KMS-11 (cell line): ENCODE measurements around the gene HTRA1.

Experiments used
- H2AFZ ChIP-seq: fragments of 200-600 bp; sonication (generic); 2 replicates; pipeline ENCODE4 v1.6.1; 2016; ENCODE audit warnings: antibody characterized with exemption, mixed run types, low read depth
- H3K27ac ChIP-seq: fragments of 200-600 bp; sonication (generic); 2 replicates; pipeline ENCODE4 v1.6.1; 2016; ENCODE audit warnings: mild to moderate bottlenecking, mixed run types
- H3K27me3 ChIP-seq: fragments of 200-600 bp; sonication (generic); 2 replicates; pipeline ENCODE4 v1.6.1; 2017; ENCODE audit warnings: mild to moderate bottlenecking, low read depth, mixed run types, moderate library complexity; ENCODE audit not compliant: insufficient read depth
- H3K36me3 ChIP-seq: fragments of 200-600 bp; sonication (generic); 2 replicates; pipeline ENCODE4 v1.6.1; 2017; ENCODE audit warnings: mild to moderate bottlenecking, mixed run types; ENCODE audit not compliant: insufficient read depth
- H3K4me1 ChIP-seq: fragments of 200-600 bp; sonication (generic); 2 replicates; pipeline ENCODE4 v1.6.1; 2016; ENCODE audit warnings: mild to moderate bottlenecking, low read depth, mixed run types; ENCODE audit not compliant: poor library complexity, severe bottlenecking
- H3K4me2 ChIP-seq: fragments of 200-600 bp; sonication (generic); 2 replicates; pipeline ENCODE4 v1.7.0; 2016; ENCODE audit warnings: mild to moderate bottlenecking, mixed run types
- H3K4me3 ChIP-seq: fragments of 200-600 bp; sonication (generic); IDR thresholded peaks from 2 replicates; pipeline ENCODE4 v1.6.1; 2017; ENCODE audit warnings: low read depth, low read length, mixed read lengths; ENCODE audit not compliant: insufficient read depth
- H3K79me2 ChIP-seq: fragments of 200-600 bp; sonication (generic); 2 replicates; pipeline ENCODE4 v1.6.1; 2016; ENCODE audit warnings: low read depth, mixed run types; ENCODE audit not compliant: insufficient read depth
- H3K9ac ChIP-seq: fragments of 200-600 bp; sonication (generic); 2 replicates; pipeline ENCODE4 v1.6.1; 2016; ENCODE audit warnings: mild to moderate bottlenecking, mixed run types
- H4K20me1 ChIP-seq: fragments of 200-600 bp; sonication (generic); 2 replicates; pipeline ENCODE4 v1.6.1; 2016; ENCODE audit warnings: mild to moderate bottlenecking, mixed run types; ENCODE audit not compliant: insufficient read depth
- CTCF ChIP-seq: fragments of 200-600 bp; sonication (generic); conservative IDR thresholded peaks from 2 replicates; pipeline ENCODE4 v1.6.1; 2017; ENCODE audit warnings: low read depth, mild to moderate bottlenecking, antibody characterized with exemption, low read length, moderate library complexity, mixed read lengths

The HTRA1 gene

DNA sequence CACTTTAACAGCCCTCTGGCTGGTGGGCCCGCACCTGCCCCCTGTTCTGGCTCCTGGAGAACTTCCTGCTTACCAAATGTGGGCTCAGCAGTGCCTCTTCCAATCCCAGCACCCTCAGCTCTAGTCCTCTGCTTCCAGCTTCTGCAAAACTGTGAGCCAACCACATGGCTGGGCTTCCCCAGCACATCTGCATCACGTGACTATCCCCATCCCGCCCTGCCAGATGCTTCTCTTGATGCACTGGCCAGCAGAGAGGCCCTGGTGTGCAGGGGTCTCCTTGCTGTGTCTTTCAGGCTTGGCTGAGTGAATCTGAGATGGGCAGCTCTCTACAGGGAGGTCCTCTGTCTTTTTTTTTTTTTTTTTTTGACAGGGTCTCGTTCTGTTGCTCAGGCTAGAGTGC lies 55.4 kb downstream of the HTRA1 start:
- no peak for TF ChIP-seq CTCF
- no peaks in the 10 kb centered on the region for H3K79me2 ChIP-seq

GRCh38 chr10:122519144-122519543 lies 57.8 kb downstream of the HTRA1 start:
- H3K4me1 ChIP-seq = no peaks in the 10 kb centered on the region

More for the DNA sequence above, 55.4 kb downstream of the HTRA1 start:
- H3K27me3 ChIP-seq = no peaks in the 10 kb centered on the region
- no peaks in the 10 kb centered on the region for H4K20me1 ChIP-seq
- no peak overlapping the region for H3K4me3 ChIP-seq
- no peak overlapping the region for H3K4me2 ChIP-seq
- no peaks in the 10 kb centered on the region for H3K4me1 ChIP-seq
- H2AFZ ChIP-seq = no peak overlapping the region
- no peak overlapping the region for H3K9ac ChIP-seq
- H3K36me3 ChIP-seq = no peaks in the 10 kb centered on the region
- H3K27ac ChIP-seq = no peak overlapping the region

GRCh38 chr10:122519873-122520272 lies 58.5 kb downstream of the HTRA1 start:
- no peaks in the 10 kb centered on the region for H4K20me1 ChIP-seq
- no peak overlapping the region for H3K4me2 ChIP-seq
- no peaks in the 10 kb centered on the region for H3K27me3 ChIP-seq
- H3K36me3 ChIP-seq = no peaks in the 10 kb centered on the region
- no peak overlapping the region for H2AFZ ChIP-seq
- TF ChIP-seq CTCF = no peak
- no peaks in the 10 kb centered on the region for H3K4me1 ChIP-seq
- H3K79me2 ChIP-seq = no peaks in the 10 kb centered on the region
- no peak overlapping the region for H3K27ac ChIP-seq
- H3K9ac ChIP-seq = no peak overlapping the region
- H3K4me3 ChIP-seq = no peak overlapping the region

More at GRCh38 chr10:122519144-122519543, 57.8 kb downstream of the HTRA1 start:
- no peak for TF ChIP-seq CTCF
- Histone ChIP-seq H3K79me2 (no peaks in the 10 kb centered on the region), H2AFZ (no peak overlapping the region), H3K4me2 (no peak overlapping the region), H3K9ac (no peak overlapping the region), H3K27me3 (no peaks in the 10 kb centered on the region), H3K4me3 (no peak overlapping the region), H3K27ac (no peak overlapping the region), H4K20me1 (no peaks in the 10 kb centered on the region), H3K36me3 (no peaks in the 10 kb centered on the region)

DNA sequence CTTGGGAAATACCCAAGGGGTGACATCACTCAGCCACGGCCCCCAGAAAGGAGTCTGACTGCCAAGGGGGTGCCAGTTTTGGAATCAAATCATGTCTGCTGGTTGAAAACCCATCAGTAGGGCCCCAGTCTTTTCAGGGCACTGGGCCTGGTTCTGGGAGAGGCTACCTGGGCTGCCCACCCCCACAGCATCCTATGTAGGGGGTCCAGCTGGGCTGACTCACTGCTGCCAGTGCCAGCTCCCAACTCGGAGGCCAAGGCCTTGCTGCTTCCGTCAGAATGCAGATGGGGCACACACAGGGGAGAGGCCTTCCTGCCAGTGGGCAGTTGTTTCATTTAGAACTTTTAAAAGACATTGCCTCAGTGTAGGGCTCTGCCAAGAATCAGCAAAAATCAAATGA lies 59.7 kb downstream of the HTRA1 start:
- H3K4me1 ChIP-seq = no peaks in the 10 kb centered on the region
- H3K4me3 ChIP-seq = no peak overlapping the region
- H3K27me3 ChIP-seq = no peaks in the 10 kb centered on the region
- H3K4me2 ChIP-seq = no peak overlapping the region
- no peak overlapping the region for H3K27ac ChIP-seq
- no peaks in the 10 kb centered on the region for H3K79me2 ChIP-seq
- no peak for TF ChIP-seq CTCF
- no peak overlapping the region for H2AFZ ChIP-seq
- H4K20me1 ChIP-seq = no peaks in the 10 kb centered on the region
- no peak overlapping the region for H3K9ac ChIP-seq
- no peaks in the 10 kb centered on the region for H3K36me3 ChIP-seq
